ENCODE data around the gene TMEM116.
"Not testable (repeated sequence)": the region's sequence is repeated elsewhere in the genome, so short reads cannot be mapped to it uniquely, and the experiment has no call there.

Gene TMEM116

GRCh38 chr12:111998015-111998414 is 14.9 kb downstream of the TMEM116 start:
- H3K27ac ChIP-seq = no peak overlapping the region
- TF ChIP-seq ZFX (IDR thresholded peaks at IDR 0.05; ENCODE audit: borderline replicate concordance) (no peak), CTCF (IDR thresholded peaks at IDR 0.05) (no peak)

GRCh38 chr12:111997300-111997699 is 15.7 kb downstream of the TMEM116 start:
- H3K27ac ChIP-seq = no peak overlapping the region
- TF ChIP-seq ZFX (IDR thresholded peaks at IDR 0.05; ENCODE audit: borderline replicate concordance) = no peak
- TF ChIP-seq CTCF (IDR thresholded peaks at IDR 0.05) = no peak

GRCh38 chr12:111995782-111996480 is 17.0 kb downstream of the TMEM116 start:
- H3K27ac ChIP-seq = no peak overlapping the region

GRCh38 chr12:111994211-111995111 is 18.5 kb downstream of the TMEM116 start:
- H3K27ac ChIP-seq = not testable (repeated sequence)

More at GRCh38 chr12:111995782-111996480, 17.0 kb downstream of the TMEM116 start:
- TF ChIP-seq ZFX (IDR thresholded peaks at IDR 0.05; ENCODE audit: borderline replicate concordance) (no peak), CTCF (IDR thresholded peaks at IDR 0.05) (no peak)

GRCh38 chr12:111993292-111994150 is 19.4 kb downstream of the TMEM116 start:
- no peak overlapping the region for H3K27ac ChIP-seq

GRCh38 chr12:111992464-111992863 is 20.5 kb downstream of the TMEM116 start:
- TF ChIP-seq ZFX (IDR thresholded peaks at IDR 0.05; ENCODE audit: borderline replicate concordance) = no peak
- no peak for TF ChIP-seq CTCF (IDR thresholded peaks at IDR 0.05)
- no peak overlapping the region for H3K27ac ChIP-seq

More at GRCh38 chr12:111993292-111994150, 19.4 kb downstream of the TMEM116 start:
- no peak for TF ChIP-seq CTCF (IDR thresholded peaks at IDR 0.05)
- no peak for TF ChIP-seq ZFX (IDR thresholded peaks at IDR 0.05; ENCODE audit: borderline replicate concordance)

- no peak overlapping the region for H3K27ac ChIP-seq
- TF ChIP-seq CTCF (IDR thresholded peaks at IDR 0.05) (no peak), ZFX (IDR thresholded peaks at IDR 0.05; ENCODE audit: borderline replicate concordance) (no peak)
Measured at GRCh38 chr12:111991946-111992345, 21.0 kb downstream of the TMEM116 start.

Data from 22Rv1 (cell line).